SKM-1 (cell line): ENCODE data around the gene IFIT1.
"Not testable (repeated sequence)": the region's sequence is repeated elsewhere in the genome, so short reads cannot be mapped to it uniquely, and the experiment has no call there.

Source experiments
- DNase-seq: peaks from one replicate; lab custom pipeline; 2025; ENCODE audit not compliant: unreplicated experiment; lab: John Stamatoyannopoulos, UW

The IFIT1 gene

DNA sequence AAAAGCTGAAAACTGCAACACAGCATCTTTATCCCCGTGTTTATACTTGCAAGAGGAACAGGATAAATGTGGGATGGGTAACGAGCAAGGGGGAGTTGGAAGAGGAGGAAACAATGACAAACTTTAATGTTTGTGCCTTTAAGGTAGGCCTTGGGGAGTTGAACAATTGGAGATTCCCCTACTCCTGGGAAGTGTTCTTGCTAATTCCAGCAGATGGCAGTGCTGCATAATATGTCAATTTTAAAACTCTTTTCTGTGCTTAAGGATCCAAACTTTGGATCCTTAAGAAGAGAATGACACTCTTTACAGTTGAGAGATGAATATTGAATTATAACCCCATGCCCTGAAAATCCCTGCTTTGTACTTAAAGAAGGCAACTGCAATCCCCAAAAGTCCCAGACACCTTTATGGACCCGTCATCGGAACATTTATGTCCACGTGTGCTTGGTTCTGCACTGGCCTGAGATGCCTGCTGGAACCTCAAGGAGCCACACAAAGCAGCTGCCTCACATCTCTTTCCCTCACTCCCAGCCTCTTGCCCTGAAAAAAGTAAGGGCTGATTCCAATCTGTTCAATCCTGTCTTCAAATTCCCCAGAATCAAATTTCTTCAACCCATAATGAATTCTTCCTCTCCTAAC lies 33.9 kb downstream of the IFIT1 start:
- peak; percentile 41 for DNase-seq

DNA sequence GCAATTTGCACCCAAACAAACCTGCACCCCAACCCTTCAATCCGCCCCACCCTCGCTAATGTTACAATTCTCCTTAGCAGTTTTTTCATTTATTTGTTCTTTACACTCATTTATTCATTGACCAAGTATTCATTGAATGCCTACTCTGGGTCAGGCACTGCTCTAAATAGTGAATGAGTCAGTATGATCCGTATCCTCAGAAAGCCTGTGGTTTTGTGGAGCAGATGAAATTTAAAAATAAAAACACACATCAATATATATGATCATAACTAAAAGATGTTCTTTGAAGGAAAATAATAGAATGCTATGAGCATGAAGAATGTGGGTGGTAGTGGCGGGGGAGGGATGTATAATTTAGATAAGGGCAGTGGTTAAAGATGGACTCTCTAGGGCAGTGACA lies 35.2 kb downstream of the IFIT1 start:
- DNase-seq = no peak

DNA sequence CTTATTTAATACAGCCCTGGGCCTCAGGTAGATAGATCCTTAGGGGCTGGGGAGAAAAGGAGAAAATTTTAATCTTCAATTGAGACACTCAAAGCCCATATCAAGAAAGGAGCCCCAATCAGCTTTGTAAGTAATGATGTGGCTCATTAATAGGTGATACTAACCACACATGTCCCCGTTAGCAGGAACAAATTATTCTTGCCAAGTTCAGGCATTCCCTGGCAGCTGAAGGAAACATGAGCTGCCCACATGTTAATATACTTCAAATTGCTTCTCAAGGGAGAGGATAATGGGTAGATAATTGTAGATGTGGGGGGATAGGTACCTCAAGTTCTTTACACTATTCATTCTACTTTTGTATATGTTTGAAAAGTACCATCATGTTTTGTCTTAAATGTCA lies 36.5 kb downstream of the IFIT1 start:
- no peak for DNase-seq

DNA sequence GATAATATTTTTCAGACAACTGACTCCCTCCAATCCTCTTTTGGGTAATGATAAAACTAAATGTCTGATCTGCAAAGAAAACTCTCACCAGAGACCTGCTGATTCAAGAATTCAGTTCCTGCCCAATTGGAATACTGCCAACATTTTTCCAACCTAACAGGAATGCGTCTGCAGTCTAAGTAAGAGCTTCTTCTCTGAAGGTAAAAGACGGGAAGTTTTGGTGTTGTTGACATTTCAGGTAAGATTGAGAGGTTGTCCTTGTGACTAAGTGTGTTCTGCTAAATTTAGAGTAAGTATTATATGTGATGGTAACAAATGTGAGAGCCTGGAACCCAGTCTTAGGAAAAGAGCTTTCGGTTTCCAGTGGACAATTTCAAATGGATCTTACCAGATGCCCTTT lies 39.6 kb downstream of the IFIT1 start:
- DNase-seq = no peak

DNA sequence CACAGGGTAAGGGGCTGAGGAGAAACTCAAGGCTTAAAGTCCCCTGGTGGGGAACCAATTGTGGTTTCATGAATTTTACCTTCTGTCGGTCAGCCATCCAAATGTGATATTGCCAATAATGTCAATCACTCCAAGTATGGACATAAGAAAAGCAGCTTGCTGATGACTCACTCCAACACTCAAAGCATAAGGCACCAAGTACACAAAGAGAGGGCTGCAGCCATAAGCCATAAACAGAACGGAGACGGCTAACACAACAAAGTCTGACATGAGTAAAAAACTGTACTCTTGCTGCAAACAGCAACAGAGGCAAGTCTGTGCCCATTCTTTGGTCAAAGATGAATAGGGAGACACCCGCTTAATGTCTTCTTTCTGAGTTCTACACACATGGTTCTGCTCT lies 46.1 kb downstream of the IFIT1 start:
- DNase-seq = no peak

DNA sequence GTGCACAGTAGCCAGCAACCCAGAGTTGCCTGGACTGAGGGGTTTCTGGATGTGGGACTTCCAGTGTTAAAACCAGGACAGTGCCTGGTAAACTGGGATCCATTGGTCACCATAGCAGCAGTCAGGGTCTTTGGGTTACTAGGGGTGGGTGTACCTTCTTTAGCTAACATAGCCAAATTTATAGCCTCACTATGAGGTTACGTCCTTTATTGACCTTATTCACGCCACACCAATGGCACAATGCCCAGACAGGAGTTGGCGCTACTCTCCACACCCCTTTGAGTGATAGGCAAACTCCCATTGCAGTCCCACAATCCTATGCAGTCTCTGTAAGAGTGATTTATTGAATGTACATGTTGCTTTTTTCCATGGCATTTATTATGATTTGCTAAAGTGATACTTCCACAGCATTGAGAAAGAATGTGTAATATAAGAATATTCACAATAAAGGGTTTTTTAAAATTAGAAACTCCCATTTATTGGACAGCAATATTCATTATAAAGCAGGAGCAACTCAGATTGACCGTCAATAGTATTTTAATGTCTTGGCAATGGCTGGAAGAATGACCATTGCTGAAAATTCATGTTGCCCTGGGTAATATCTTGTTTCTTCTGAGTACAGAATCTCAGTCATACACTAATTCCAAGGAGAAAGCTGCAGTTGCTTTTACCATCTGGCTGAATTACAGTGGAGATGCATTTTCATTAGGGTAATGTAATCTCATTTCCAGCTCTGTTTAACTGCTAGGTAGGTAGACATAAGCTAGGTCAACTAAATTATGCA lies 48.0 kb downstream of the IFIT1 start:
- no peak for DNase-seq

DNA sequence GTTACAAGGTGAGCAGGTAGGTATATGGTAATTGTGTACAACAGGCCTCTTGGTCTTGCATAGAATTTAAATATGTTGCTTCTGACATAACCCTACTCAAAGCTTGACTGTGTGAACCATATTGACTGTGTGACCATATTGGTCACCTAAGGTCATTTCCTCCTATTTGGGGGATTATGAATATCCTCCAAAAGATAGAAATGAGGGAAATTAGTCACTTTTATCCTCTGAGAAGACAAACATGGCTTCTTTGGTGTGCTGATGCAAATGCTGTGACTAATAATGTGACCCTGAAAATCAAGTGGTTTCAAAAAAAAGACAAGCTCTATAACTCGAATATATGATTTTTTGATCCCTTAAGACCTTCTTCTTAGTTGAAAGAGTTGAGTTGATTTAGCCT lies 49.9 kb downstream of the IFIT1 start:
- DNase-seq = no peak

DNA sequence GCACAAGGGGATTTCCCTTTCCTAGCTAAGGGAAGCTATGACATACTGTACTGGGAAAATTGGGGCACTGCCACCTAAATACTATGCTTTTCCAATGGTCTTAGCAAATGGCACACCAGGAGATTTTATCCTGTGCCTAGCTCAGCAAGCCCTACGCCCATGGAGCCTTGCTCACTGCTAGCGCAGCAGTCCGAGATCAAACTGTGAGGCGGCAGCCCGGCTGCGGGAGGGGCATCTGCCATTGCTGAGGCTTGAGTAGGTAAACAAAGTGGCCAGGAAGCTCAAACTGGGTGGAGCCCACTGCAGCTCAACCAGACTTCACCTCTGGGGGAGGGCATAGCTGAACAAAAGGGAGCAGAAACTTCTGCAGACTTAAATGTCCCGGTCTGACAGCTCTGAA lies 52.4 kb downstream of the IFIT1 start:
- DNase-seq = not testable (repeated sequence)

DNA sequence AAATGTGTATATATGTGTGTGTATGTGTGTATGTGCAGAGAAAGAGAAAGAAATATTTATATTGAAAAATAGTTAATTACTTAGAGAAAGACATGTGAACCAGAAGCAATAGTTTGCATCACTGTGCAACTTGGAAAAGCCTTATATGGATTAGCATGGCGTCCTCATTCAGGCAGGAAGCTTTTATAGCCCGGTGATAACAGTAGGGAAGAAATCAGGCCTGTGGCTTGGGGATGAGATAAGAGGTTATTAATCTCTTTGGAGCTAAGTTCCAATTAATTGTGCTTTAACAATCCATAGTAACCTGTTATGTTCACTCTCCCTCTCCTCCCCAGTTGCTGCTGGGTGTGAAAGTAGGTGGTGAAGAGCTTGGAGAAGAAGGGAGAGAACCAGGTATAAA lies 58.5 kb downstream of the IFIT1 start:
- no peak for DNase-seq

DNA sequence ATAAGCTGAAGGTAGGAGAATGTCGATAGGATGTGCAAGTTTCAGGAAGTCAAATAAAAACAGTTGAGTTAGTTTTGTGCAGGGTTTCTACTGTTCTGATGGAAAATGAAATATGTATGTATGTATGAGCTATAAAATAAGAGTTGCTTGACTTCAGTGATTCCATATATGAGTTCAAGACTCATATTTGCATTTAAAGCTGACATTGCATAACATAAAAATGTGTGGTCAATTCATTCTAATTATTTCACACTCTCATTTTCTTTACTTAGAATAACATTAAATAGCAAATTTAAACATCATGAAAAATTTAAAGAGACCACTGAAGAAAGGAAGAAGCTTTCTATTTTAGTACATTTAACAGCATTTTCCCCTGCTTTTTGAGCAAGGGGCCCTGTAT lies 59.8 kb downstream of the IFIT1 start:
- DNase-seq = no peak

DNA sequence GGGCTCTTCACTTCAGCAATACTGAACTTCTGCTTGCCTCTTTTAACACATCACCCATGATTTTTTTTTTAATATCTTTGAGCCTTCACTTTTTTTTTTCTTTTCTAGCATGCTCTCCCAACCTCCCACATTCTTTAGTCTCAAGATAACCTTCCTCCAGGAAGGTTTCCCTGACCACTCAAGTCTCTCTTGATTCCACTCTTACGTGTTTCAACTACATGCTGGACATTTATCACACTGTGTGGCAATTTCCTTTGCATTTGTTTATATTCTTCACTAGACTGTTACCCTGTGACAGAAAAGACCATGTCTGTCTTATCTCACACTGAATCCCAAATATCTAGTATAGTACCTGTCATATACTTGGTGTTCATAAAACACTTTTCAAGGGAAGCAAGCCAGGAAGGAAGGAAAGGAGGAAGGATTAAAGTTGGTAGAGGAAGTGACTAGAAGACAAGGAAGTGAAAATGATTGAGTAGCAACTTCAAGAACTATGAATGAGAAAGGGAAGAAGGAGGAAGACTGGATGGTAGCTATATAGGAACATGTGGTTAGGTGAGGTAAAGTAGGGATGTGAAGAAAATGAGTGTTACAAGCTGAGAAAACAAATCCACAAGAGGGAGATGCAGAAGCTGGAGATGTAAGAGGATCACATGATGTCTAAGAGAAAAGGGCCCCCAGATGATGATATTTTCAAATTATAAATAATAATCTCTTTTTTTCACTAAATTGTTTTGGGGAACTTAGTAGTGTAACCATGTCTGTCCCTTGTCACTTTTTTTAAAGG lies 62.3 kb downstream of the IFIT1 start:
- DNase-seq = no peak
